ENCODE measurements around the gene GGCX. TPM values are rescaled to one million over a fixed set of nuclear protein-coding genes. Genes with fewer than 3 reads are reported as not detected.

The GGCX gene
- total RNA-seq, 1 donor from 2014 or later = 58.2 TPM

- no peak for TF ChIP-seq CTCF (IDR thresholded peaks at IDR 0.05; ENCODE audit: unreplicated experiment)
- DNase-seq (ENCODE audit: low spot score in 2 of 2, unreplicated experiment in 2 of 2) = no peak
- Mint-ChIP-seq H3K36me3 (peaks cover 29% of the 10 kb centered on the region), H3K27me3 (ENCODE audit: low read depth) (no peaks in the 10 kb centered on the region), H3K27ac (peak overlapping the region; percentile 86), H3K4me1 (peaks cover 60% of the 10 kb centered on the region), H3K4me3 (peak overlapping the region; percentile 89), H3K9me3 (no peaks in the 10 kb centered on the region)
Observed at GRCh38 chr2:85540133-85540648, 21.1 kb downstream of the GGCX start.

GRCh38 chr2:85539361-85540132 is 21.7 kb downstream of the GGCX start:
- no peaks in the 10 kb centered on the region for H3K27me3 Mint-ChIP-seq (ENCODE audit: low read depth)
- no peak for TF ChIP-seq CTCF (IDR thresholded peaks at IDR 0.05; ENCODE audit: unreplicated experiment)
- peak overlapping the region; percentile 89 for H3K4me3 Mint-ChIP-seq
- peaks cover 60% of the 10 kb centered on the region for H3K4me1 Mint-ChIP-seq
- H3K9me3 Mint-ChIP-seq = no peaks in the 10 kb centered on the region
- peak; percentile 36 to 64 for DNase-seq (ENCODE audit: low spot score in 2 of 2, unreplicated experiment in 2 of 2)
- peaks cover 29% of the 10 kb centered on the region for H3K36me3 Mint-ChIP-seq
- H3K27ac Mint-ChIP-seq = peak overlapping the region; percentile 99

GRCh38 chr2:85538507-85539360 is 22.6 kb downstream of the GGCX start, which contains the start of gene MAT2A:
MAT2A (plus strand) TSS chr2:85539168; CDS start chr2:85539288, 120 bp downstream.
- DNase-seq (ENCODE audit: low spot score in 2 of 2, unreplicated experiment in 2 of 2) = peak; percentile 93 to 94
- H3K27me3 Mint-ChIP-seq (ENCODE audit: low read depth) = no peaks in the 10 kb centered on the region
- no peaks in the 10 kb centered on the region for H3K9me3 Mint-ChIP-seq
- H3K36me3 Mint-ChIP-seq = peaks cover 23% of the 10 kb centered on the region
- TF ChIP-seq CTCF (IDR thresholded peaks at IDR 0.05; ENCODE audit: unreplicated experiment) = peak; percentile 75
- H3K4me3 Mint-ChIP-seq = peak within 1 kb of the TSS; percentile 89
- peaks cover 53% of the 10 kb centered on the region for H3K4me1 Mint-ChIP-seq
- H3K27ac Mint-ChIP-seq = peak within 1 kb of the TSS; percentile 99

GRCh38 chr2:85537600-85538506 is 23.4 kb downstream of the GGCX start:
- peak in 1 of 2 experiments; percentile 58 for DNase-seq (ENCODE audit: low spot score in 2 of 2, unreplicated experiment in 2 of 2)
- Mint-ChIP-seq H3K27ac (peak overlapping the region; percentile 99), H3K36me3 (peaks cover 17% of the 10 kb centered on the region), H3K9me3 (no peaks in the 10 kb centered on the region), H3K4me3 (peak overlapping the region; percentile 89), H3K27me3 (ENCODE audit: low read depth) (no peaks in the 10 kb centered on the region), H3K4me1 (peaks cover 47% of the 10 kb centered on the region)
- no peak for TF ChIP-seq CTCF (IDR thresholded peaks at IDR 0.05; ENCODE audit: unreplicated experiment)

- Mint-ChIP-seq H3K4me3 (peak overlapping the region; percentile 14), H3K27ac (peak overlapping the region; percentile 99), H3K36me3 (peaks cover 3% of the 10 kb centered on the region), H3K9me3 (no peaks in the 10 kb centered on the region), H3K27me3 (ENCODE audit: low read depth) (no peaks in the 10 kb centered on the region), H3K4me1 (peaks cover 33% of the 10 kb centered on the region)
- DNase-seq (ENCODE audit: low spot score in 2 of 2, unreplicated experiment in 2 of 2) = no peak
- no peak for TF ChIP-seq CTCF (IDR thresholded peaks at IDR 0.05; ENCODE audit: unreplicated experiment)
Observed at GRCh38 chr2:85536479-85536878, 24.8 kb downstream of the GGCX start.

Measured in mesothelial cell of epicardium (in vitro differentiated cells).